WTC11 (cell line): ENCODE results near the gene PIGU. TPM values are rescaled to one million over a fixed set of nuclear protein-coding genes. Genes with fewer than 3 reads are reported as not detected.

Experiments used
- ATAC-seq: fragments of 200-7000 bp; cut with Tn5 transposase; 2 replicates; pipeline ENCODE4 v1.10.0; 2021; ENCODE audit warnings: mild to moderate bottlenecking, moderate library complexity
- CTCF ChIA-PET: fragments of 300-600 bp; sonication (Branson Sonifier 250); formaldehyde crosslinking; loops from one replicate; lab custom pipeline; 2021; ENCODE audit warnings: antibody characterized with exemption; lab: Charles Lee
- POLR2A ChIA-PET: fragments of 350-600 bp; sonication (Branson Sonifier 250); formaldehyde crosslinking; loops from one replicate; lab custom pipeline; 2021; ENCODE audit warnings: antibody characterized with exemption; lab: Charles Lee
- DNase-seq: peaks from one replicate; pipeline ENCODE4 v3.0.0; 2021; ENCODE audit warnings: low spot score
- H3K27ac Mint-ChIP-seq: 2 replicates; pipeline ENCODE4 v1.8.0; 2021; ENCODE audit warnings: mixed read lengths
- H3K27me3 Mint-ChIP-seq: 2 replicates; pipeline ENCODE4 v1.8.0; 2021; ENCODE audit warnings: low read depth, mild to moderate bottlenecking, moderate library complexity, mixed read lengths
- H3K36me3 Mint-ChIP-seq: 2 replicates; pipeline ENCODE4 v1.8.0; 2021; ENCODE audit warnings: mixed read lengths
- H3K4me1 Mint-ChIP-seq: 2 replicates; pipeline ENCODE4 v1.8.0; 2022; ENCODE audit warnings: mixed read lengths
- H3K4me3 Mint-ChIP-seq: 2 replicates; pipeline ENCODE4 v1.8.0; 2021; ENCODE audit warnings: mild to moderate bottlenecking, moderate library complexity, mixed read lengths
- H3K9me3 Mint-ChIP-seq: 2 replicates; pipeline ENCODE4 v1.8.0; 2021; ENCODE audit warnings: mixed read lengths
- ARID4B ChIP-seq: sonication (generic); formaldehyde crosslinking; IDR thresholded peaks from 2 replicates; pipeline ENCODE4 v1.8.0; 2023; ENCODE audit warnings: missing genetic modification reagents, mild to moderate bottlenecking, borderline replicate concordance
- CTCF ChIP-seq: fragments of 200-600 bp; IDR thresholded peaks from 2 replicates; pipeline ENCODE4 v1.8.0; 2022; ENCODE audit warnings: antibody characterized with exemption
- E2F5 ChIP-seq: sonication (generic); formaldehyde crosslinking; IDR thresholded peaks from 2 replicates; pipeline ENCODE4 v1.8.1; 2022; ENCODE audit warnings: mild to moderate bottlenecking, moderate library complexity, missing genetic modification reagents
- ETV6 ChIP-seq: sonication (generic); formaldehyde crosslinking; IDR thresholded peaks from 2 replicates; pipeline ENCODE4 v1.8.1; 2022; ENCODE audit warnings: mild to moderate bottlenecking, missing genetic modification reagents
- FOXK1 ChIP-seq: sonication (generic); formaldehyde crosslinking; IDR thresholded peaks from 2 replicates; pipeline ENCODE4 v1.8.0; 2022; ENCODE audit warnings: mild to moderate bottlenecking, moderate library complexity, missing genetic modification reagents
- FOXP1 ChIP-seq: sonication (generic); formaldehyde crosslinking; IDR thresholded peaks from 2 replicates; pipeline ENCODE4 v1.8.0; 2022; ENCODE audit warnings: missing genetic modification reagents, mild to moderate bottlenecking, moderate library complexity, borderline replicate concordance
- GRHL2 ChIP-seq: fragments of 250-450 bp; sonication (Bioruptor Pico); IDR thresholded peaks from 2 replicates; pipeline ENCODE4 v1.8.0; 2022; ENCODE audit warnings: mild to moderate bottlenecking, moderate library complexity; ENCODE audit not compliant: insufficient replicate concordance, severe bottlenecking
- HMGXB4 ChIP-seq: sonication (generic); formaldehyde crosslinking; IDR thresholded peaks from 2 replicates; pipeline ENCODE4 v1.8.1; 2023; ENCODE audit warnings: mild to moderate bottlenecking, moderate library complexity, missing genetic modification reagents
- MAX ChIP-seq: sonication (generic); formaldehyde crosslinking; IDR thresholded peaks from 2 replicates; pipeline ENCODE4 v1.8.0; 2022; ENCODE audit warnings: mild to moderate bottlenecking, missing genetic modification reagents
- MLX ChIP-seq: sonication (generic); formaldehyde crosslinking; IDR thresholded peaks from 2 replicates; pipeline ENCODE4 v1.8.1; 2023; ENCODE audit warnings: mild to moderate bottlenecking, missing genetic modification reagents, moderate library complexity
- NFYB ChIP-seq: sonication (generic); formaldehyde crosslinking; conservative IDR thresholded peaks from 2 replicates; pipeline ENCODE4 v1.8.0; 2022; ENCODE audit warnings: low read depth, missing genetic modification reagents
- SMAD4 ChIP-seq: sonication (generic); formaldehyde crosslinking; IDR thresholded peaks from 2 replicates; pipeline ENCODE4 v1.8.0; 2022; ENCODE audit warnings: mild to moderate bottlenecking, missing genetic modification reagents
- SP1 ChIP-seq: sonication (generic); formaldehyde crosslinking; conservative IDR thresholded peaks from 2 replicates; pipeline ENCODE4 v1.8.1; 2022; ENCODE audit warnings: missing genetic modification reagents
- TEAD4 ChIP-seq: sonication (generic); formaldehyde crosslinking; IDR thresholded peaks from 2 replicates; pipeline ENCODE4 v1.8.0; 2022; ENCODE audit warnings: mild to moderate bottlenecking, missing genetic modification reagents
- total RNA-seq: library from RNA; stranded (reverse); gene quantifications from 3 replicates; pipeline ENCODE4 v1.2.3, GENCODE V29; 2021
- TF ChIP-seq, protein P1 (sequence below): fragments of 250-450 bp; sonication (Bioruptor Pico); conservative IDR thresholded peaks from 2 replicates; pipeline ENCODE4 v1.9.0; 2021; ENCODE audit warnings: mild to moderate bottlenecking

The PIGU gene
- total RNA-seq, 1 experiment from 2014 or later: 24.8 TPM

GRCh38 chr20:34709831-34710567, 33.1 kb upstream of the PIGU start:
- POLR2A ChIA-PET: no interaction called here
- TF ChIP-seq CTCF (no peak), FOXK1 (CRISPR knock-in tag) (0 out of 2 replicates have a peak, but pooled peaks have one; percentile 7), FOXP1 (peak; percentile 24; the same call in 1 of the 2 replicates), SMAD4 (CRISPR knock-in tag) (no peak), GRHL2 (CRISPR knock-in tag) (no peak), E2F5 (CRISPR knock-in tag) (0 out of 2 replicates have a peak, but pooled peaks have one; percentile 8), ETV6 (CRISPR knock-in tag) (no peak), NFYB (CRISPR knock-in tag) (no peak), MLX (CRISPR knock-in tag) (no peak)
- TF ChIP-seq, all 79 proteins: peak for 3
- Mint-ChIP-seq H3K36me3 (no peaks in the 10 kb centered on the region), H3K4me3 (peak overlapping the region; percentile 77), H3K27ac (no peak overlapping the region), H3K9me3 (no peaks in the 10 kb centered on the region), H3K4me1 (peaks cover 16% of the 10 kb centered on the region), H3K27me3 (peaks cover 46% of the 10 kb centered on the region)
- CTCF ChIA-PET: interaction anchor here (0.6 to 7.0 kb wide), 12 partner anchors 17 to 519 kb away, joined by 3 to 50 read pairs (median 4); no protein-coding TSS in a partner anchor
- DNase-seq (peak; percentile 59), ATAC-seq (peak; percentile 52)

DNA sequence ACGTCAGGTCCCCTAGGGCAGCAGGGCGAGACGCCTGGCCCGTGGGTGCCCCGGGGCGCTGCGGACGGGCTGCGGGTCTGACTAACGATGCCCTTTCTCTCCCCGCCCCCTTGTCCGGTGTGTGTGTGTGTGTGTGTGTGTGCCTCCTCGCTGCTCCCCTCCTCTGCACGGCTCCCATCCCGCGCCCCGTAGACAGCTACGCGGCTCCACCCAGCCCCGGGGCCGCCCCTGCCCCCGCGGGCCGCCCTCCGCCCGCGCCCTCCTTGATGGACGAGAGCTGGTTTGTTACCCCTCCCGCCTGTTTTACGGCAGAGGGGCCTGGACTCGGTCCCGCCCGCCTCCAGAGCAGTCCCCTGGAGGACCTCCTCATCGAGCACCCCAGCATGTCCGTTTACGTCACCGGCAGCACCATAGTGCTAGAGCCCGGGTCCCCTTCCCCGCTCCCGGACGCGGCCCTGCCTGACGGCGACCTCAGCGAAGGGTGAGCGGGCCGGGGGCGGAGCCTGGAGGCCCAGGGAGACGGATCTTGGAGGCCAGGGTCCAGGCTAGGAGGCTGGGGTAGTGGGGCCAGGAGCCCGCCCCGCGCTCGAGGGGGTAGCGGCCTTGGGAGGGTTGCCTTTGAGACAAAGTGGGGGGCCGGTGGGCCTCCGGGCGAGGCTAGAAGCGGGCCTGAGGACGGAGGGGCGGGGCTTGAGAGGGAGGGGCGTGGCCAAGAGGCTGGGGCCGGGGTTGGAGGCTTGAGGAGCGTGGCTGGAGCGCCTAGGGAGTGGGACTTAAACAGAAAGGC, 32.3 kb upstream of the PIGU start:
- peak; percentile 65 for ATAC-seq
- H3K9me3 Mint-ChIP-seq: no peaks in the 10 kb centered on the region
- H3K27me3 Mint-ChIP-seq: peaks cover 48% of the 10 kb centered on the region
- H3K4me3 Mint-ChIP-seq: peak overlapping the region; percentile 75
- no peak overlapping the region for H3K27ac Mint-ChIP-seq
- CTCF ChIA-PET: interaction anchor here (0.5 to 7.0 kb wide), 18 partner anchors 15 to 397 kb away, joined by 3 to 50 read pairs (median 4); partner anchors contain the start of genes ITCH, MAP1LC3A and PIGU
- H3K4me1 Mint-ChIP-seq: peaks cover 18% of the 10 kb centered on the region
- DNase-seq: peak; percentile 85
- H3K36me3 Mint-ChIP-seq: no peaks in the 10 kb centered on the region
- POLR2A ChIA-PET: no interaction called here
- TF ChIP-seq FOXP1: 0 out of 2 replicates have a peak, but pooled peaks have one; percentile 38
- no peak for TF ChIP-seq TEAD4 (CRISPR knock-in tag)
- TF ChIP-seq, protein P1, sequence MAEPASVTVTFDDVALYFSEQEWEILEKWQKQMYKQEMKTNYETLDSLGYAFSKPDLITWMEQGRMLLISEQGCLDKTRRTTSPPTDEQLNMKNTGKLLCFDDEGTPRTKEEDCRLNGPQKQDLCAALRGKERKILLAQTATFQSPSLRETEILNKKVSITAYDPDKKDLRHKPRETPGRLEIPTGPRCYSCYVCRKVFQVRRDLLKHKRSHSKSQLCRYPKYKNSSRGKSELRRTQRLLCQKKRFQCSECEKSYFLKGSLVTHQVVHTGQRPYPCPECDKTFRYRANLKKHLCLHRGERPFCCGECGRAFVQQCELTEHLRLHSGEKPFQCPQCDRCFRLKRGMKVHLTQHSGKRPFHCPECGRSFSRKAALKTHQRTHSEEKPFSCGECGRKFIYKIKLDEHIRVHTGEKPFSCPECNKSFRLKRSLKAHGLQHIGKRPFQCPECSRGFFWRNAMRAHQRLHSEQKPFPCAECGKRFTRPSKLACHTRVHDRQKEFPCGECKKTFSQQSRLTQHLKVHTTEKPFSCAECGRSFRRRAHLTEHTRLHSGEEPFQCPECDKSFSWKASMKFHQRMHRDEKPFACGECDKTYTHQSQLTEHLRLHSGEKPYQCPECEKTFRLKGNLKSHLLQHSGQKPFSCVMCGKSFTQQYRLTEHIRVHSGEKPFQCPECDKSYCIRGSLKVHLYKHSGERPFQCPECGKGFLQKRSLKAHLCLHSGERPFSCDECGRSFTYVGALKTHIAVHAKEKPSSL (CRISPR knock-in tag): no peak
- peak; percentile 48 for TF ChIP-seq HMGXB4
- TF ChIP-seq SP1 (CRISPR knock-in tag): peak; percentile 56; the same call in 1 of the 2 replicates
- 0 out of 2 replicates have a peak, but pooled peaks have one; percentile 1 for TF ChIP-seq E2F5 (CRISPR knock-in tag)
- TF ChIP-seq MAX (CRISPR knock-in tag): peak; percentile 70
- peak; percentile 64; the same call in 1 of the 2 replicates for TF ChIP-seq ARID4B (CRISPR knock-in tag)
